Chondrocyte (in vitro differentiated cells): Measurements from ENCODE around the gene SGCE. TPM values are rescaled to one million over a fixed set of nuclear protein-coding genes. Genes with fewer than 3 reads are reported as not detected.

Experiments used
- DNase-seq: peaks from one replicate; pipeline ENCODE4 v3.0.0; 2021; ENCODE audit warnings: mixed read lengths, low spot score
- H3K27ac Mint-ChIP-seq: one replicate; pipeline ENCODE4 v1.8.0; 2021; ENCODE audit warnings: mild to moderate bottlenecking, moderate library complexity, mixed read lengths; ENCODE audit not compliant: unreplicated experiment
- H3K27me3 Mint-ChIP-seq: 2 replicates; pipeline ENCODE4 v1.8.0; 2021; ENCODE audit warnings: low read depth, mixed read lengths
- H3K36me3 Mint-ChIP-seq: 2 replicates; pipeline ENCODE4 v1.8.0; 2021; ENCODE audit warnings: low read depth, mixed read lengths
- H3K4me1 Mint-ChIP-seq: 2 replicates; pipeline ENCODE4 v1.8.0; 2021; ENCODE audit warnings: low read depth, mild to moderate bottlenecking, mixed read lengths
- H3K4me3 Mint-ChIP-seq: one replicate; pipeline ENCODE4 v1.8.0; 2021; ENCODE audit warnings: mild to moderate bottlenecking, moderate library complexity, mixed read lengths; ENCODE audit not compliant: unreplicated experiment
- H3K9me3 Mint-ChIP-seq: 2 replicates; pipeline ENCODE4 v1.8.0; 2021; ENCODE audit warnings: low read depth, mixed read lengths
- total RNA-seq: library from RNA; stranded (reverse); gene quantifications from 3 replicates; pipeline ENCODE4 v1.2.1, GENCODE V29; 2021
- TF ChIP-seq, protein P1 (sequence below): fragments of 200-600 bp; sonication (generic); IDR thresholded peaks from 2 replicates; pipeline ENCODE4 v1.5.0; 2021; ENCODE audit warnings: antibody characterized with exemption, mild to moderate bottlenecking, moderate library complexity

Gene SGCE
- total RNA-seq, 1 donor from 2014 or later, result 72.3 TPM

DNA sequence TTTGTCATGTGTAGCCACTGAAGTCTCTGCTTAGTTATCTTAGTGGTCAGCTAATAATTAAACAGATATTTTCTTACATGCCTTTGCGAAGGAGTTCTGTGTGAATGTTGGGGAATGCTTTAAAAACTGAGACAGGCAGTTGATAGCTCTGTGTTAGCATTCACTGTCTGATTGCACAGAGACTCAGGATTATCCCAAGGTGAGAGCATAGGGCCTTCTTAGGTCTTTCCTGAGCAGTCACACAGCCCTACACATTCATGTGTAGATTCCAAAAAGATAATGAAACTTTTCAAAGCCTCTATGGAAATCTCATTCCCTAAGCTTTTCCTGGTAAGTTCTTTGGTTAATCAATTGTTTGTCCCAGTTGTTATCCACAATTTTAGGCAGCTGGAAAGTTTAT, 78.6 kb downstream of the SGCE start:
- Mint-ChIP-seq H3K4me1 (peaks cover 15% of the 10 kb centered on the region), H3K4me3 (no peak overlapping the region), H3K9me3 (peaks cover 61% of the 10 kb centered on the region), H3K27me3 (no peaks in the 10 kb centered on the region), H3K36me3 (peaks cover 41% of the 10 kb centered on the region), H3K27ac (no peak overlapping the region)
- no peak for DNase-seq
- TF ChIP-seq, protein P1, sequence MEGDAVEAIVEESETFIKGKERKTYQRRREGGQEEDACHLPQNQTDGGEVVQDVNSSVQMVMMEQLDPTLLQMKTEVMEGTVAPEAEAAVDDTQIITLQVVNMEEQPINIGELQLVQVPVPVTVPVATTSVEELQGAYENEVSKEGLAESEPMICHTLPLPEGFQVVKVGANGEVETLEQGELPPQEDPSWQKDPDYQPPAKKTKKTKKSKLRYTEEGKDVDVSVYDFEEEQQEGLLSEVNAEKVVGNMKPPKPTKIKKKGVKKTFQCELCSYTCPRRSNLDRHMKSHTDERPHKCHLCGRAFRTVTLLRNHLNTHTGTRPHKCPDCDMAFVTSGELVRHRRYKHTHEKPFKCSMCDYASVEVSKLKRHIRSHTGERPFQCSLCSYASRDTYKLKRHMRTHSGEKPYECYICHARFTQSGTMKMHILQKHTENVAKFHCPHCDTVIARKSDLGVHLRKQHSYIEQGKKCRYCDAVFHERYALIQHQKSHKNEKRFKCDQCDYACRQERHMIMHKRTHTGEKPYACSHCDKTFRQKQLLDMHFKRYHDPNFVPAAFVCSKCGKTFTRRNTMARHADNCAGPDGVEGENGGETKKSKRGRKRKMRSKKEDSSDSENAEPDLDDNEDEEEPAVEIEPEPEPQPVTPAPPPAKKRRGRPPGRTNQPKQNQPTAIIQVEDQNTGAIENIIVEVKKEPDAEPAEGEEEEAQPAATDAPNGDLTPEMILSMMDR, result no peak

DNA sequence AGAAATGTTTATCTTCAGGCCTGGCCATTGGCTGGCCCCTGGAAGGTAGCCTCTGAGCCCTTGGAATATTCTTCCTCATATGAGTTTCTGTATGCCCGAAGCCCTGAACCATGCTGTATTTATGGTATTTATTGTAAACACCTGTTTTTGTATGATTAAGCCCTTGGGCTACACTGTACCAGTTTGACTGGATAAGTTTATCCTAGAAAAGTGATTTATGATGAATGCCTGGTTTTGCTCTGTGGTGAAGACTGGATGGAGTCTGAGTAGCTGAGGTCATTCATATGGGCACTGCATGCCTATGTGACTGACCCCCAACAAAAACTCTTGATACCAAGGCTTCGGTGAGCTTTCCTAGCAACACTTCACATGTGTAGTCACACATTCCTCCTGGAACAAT, 79.6 kb downstream of the SGCE start:
- Mint-ChIP-seq H3K27ac (no peak overlapping the region), H3K9me3 (peaks cover 63% of the 10 kb centered on the region), H3K27me3 (no peaks in the 10 kb centered on the region), H3K4me1 (peaks cover 13% of the 10 kb centered on the region), H3K4me3 (no peak overlapping the region), H3K36me3 (peaks cover 45% of the 10 kb centered on the region)
- TF ChIP-seq, protein P1, result no peak
- no peak for DNase-seq

DNA sequence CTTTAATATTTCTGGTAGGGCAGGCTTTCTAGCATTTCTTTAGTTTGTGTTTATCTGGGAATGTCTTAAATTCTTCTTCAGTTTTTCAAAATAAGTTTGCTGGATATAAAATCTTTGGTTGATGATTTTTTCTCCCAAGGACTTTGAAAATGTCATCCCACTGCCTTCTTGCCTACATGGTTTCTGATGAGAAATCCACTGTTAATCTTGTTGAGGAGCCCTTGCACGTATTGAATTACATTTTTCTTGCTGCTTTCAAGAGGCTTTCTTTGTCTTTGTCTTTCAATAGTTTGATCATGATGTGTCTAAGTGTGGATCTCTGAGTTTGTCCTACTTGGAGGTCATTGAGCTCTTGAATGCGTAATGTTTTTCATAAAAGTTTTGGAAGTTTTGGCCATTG, 80.3 kb downstream of the SGCE start:
- no peaks in the 10 kb centered on the region for H3K27me3 Mint-ChIP-seq
- no peak overlapping the region for H3K4me3 Mint-ChIP-seq
- TF ChIP-seq, protein P1, result no peak
- DNase-seq, result no peak
- peaks cover 6% of the 10 kb centered on the region for H3K4me1 Mint-ChIP-seq
- peaks cover 48% of the 10 kb centered on the region for H3K36me3 Mint-ChIP-seq
- H3K9me3 Mint-ChIP-seq, result peaks cover 60% of the 10 kb centered on the region
- no peak overlapping the region for H3K27ac Mint-ChIP-seq

DNA sequence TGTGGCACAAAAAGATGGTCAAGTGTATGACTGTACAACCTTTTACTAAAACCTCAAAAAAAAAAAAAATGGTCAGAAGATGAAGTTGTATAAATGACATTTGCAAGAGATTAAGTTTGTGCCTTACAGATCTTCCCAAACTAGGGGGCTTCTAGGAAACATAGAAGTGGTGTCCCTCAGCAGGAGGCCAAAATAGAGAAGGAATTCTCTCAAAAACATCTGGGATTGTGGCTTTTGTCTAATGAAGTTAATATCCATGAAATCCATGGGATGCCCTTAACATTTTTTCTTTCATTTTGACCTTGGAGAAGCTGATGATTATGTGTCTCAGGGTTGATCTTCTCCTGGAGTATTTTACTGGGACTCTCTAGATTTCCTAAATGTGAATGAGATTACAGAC, 84.1 kb downstream of the SGCE start:
- peaks cover 41% of the 10 kb centered on the region for H3K36me3 Mint-ChIP-seq
- no peak overlapping the region for H3K27ac Mint-ChIP-seq
- TF ChIP-seq, protein P1, result no peak
- H3K4me3 Mint-ChIP-seq, result no peak overlapping the region
- H3K27me3 Mint-ChIP-seq, result no peaks in the 10 kb centered on the region
- no peaks in the 10 kb centered on the region for H3K4me1 Mint-ChIP-seq
- no peak for DNase-seq
- H3K9me3 Mint-ChIP-seq, result peaks cover 48% of the 10 kb centered on the region

DNA sequence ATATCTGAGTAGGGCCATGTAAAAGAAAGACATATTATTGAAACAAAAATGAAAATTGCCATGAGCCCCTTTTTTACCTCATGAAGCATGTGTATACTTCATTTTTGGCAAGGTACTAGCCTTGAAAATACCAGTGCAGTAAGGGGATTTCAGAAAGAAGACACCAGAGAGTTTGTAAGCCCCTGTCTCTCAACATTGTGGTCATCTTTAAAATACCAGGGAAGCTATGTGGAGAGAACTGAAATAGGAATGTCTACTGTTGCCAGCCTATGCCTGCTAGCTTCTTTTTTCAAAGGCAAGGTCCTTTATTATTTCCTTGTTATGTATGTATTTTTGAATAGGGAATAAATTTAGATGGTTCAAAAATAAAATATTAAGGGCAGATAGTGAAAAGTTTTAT, 88.5 kb downstream of the SGCE start:
- Mint-ChIP-seq H3K27me3 (no peaks in the 10 kb centered on the region), H3K9me3 (peaks cover 7% of the 10 kb centered on the region), H3K4me3 (no peak overlapping the region), H3K36me3 (peaks cover 8% of the 10 kb centered on the region), H3K27ac (no peak overlapping the region), H3K4me1 (no peaks in the 10 kb centered on the region)
- no peak for DNase-seq
- TF ChIP-seq, protein P1, result no peak
